K562 (cell line): Measurements from ENCODE around the gene ZRANB3.

Experiments used
- GATA2 ChIP-seq: sonication (generic); formaldehyde crosslinking; IDR thresholded peaks from 2 replicates; pipeline ENCODE4 v1.4.0; 2020; ENCODE audit warnings: mild to moderate bottlenecking, missing genetic modification reagents
- JUNB ChIP-seq: fragments of 450-650 bp; formaldehyde crosslinking; conservative IDR thresholded peaks from 2 replicates; pipeline ENCODE4 v1.4.0; 2020; ENCODE audit warnings: mild to moderate bottlenecking
- MYC ChIP-seq, 2 experiments: fragments of 250-450 bp in 1 of 2; sonication (Bioruptor Pico) in 1 of 2; IDR thresholded peaks; 2 replicates each; pipeline versions ENCODE4 v1.5.1 to v1.6.1; 2012 to 2021; ENCODE audit warnings: low read depth in 2 of 2, borderline replicate concordance in 1 of 2, improper control_type of control experiment in 1 of 2, low read length in 1 of 2, mild to moderate bottlenecking in 1 of 2, moderate library complexity in 1 of 2
- NCOA6 ChIP-seq: fragments of 450-650 bp; IDR thresholded peaks from 2 replicates; pipeline ENCODE4 v1.6.1; 2017; ENCODE audit warnings: mild to moderate bottlenecking
- NFIC ChIP-seq: fragments of 450-650 bp; IDR thresholded peaks from 2 replicates; pipeline ENCODE4 v1.6.1; 2017; ENCODE audit warnings: mild to moderate bottlenecking, inconsistent platforms
- NFXL1 ChIP-seq: fragments of 450-650 bp; formaldehyde crosslinking; IDR thresholded peaks from 2 replicates; pipeline ENCODE4 v1.4.0; 2021; ENCODE audit warnings: mild to moderate bottlenecking
- POLR2A ChIP-seq: fragments of 450-650 bp; conservative IDR thresholded peaks from 2 replicates; pipeline ENCODE4 v1.6.1; 2016
- RBM15 ChIP-seq: fragments of 200-400 bp; formaldehyde crosslinking; IDR thresholded peaks from 2 replicates; pipeline ENCODE4 v1.6.1; 2018; ENCODE audit warnings: mild to moderate bottlenecking, low read length, moderate library complexity; ENCODE audit not compliant: insufficient read depth
- ZNF143 ChIP-seq: sonication (generic); formaldehyde crosslinking; IDR thresholded peaks from 2 replicates; pipeline ENCODE4 v1.9.0; 2022; ENCODE audit warnings: mild to moderate bottlenecking, missing genetic modification reagents
- TF ChIP-seq, protein P1 (sequence below): sonication (generic); formaldehyde crosslinking; IDR thresholded peaks from 2 replicates; pipeline ENCODE4 v1.8.0; 2023; ENCODE audit warnings: missing genetic modification reagents, mild to moderate bottlenecking, borderline replicate concordance
- TF ChIP-seq, protein P2 (sequence below), 2 experiments: fragments of 450-650 bp in 1 of 2; IDR thresholded peaks; 2 replicates each; pipeline ENCODE4 v1.6.1; 2011 to 2017; ENCODE audit warnings: low read depth in 2 of 2, antibody characterized with exemption in 1 of 2, borderline replicate concordance in 1 of 2, low read length in 1 of 2, mild to moderate bottlenecking in 1 of 2, mixed read lengths in 1 of 2; ENCODE audit not compliant: control insufficient read depth in 1 of 2
- TF ChIP-seq, protein P3 (sequence below), 3 experiments: IDR thresholded peaks in 2 of 3; conservative IDR thresholded peaks in 1 of 3; 2 replicates each; pipeline ENCODE4 v1.5.1; 2011 to 2012; ENCODE audit warnings: low read length in 3 of 3, mild to moderate bottlenecking in 3 of 3, control low read depth in 2 of 3, improper control_type of control experiment in 1 of 3, inconsistent platforms in 1 of 3, low read depth in 1 of 3, mixed read lengths in 1 of 3, moderate library complexity in 1 of 3; ENCODE audit not compliant: insufficient read depth in 2 of 3
- TF ChIP-seq, protein P4 (sequence below): sonication (generic); formaldehyde crosslinking; IDR thresholded peaks from 2 replicates; pipeline ENCODE4 v1.8.1; 2023; ENCODE audit warnings: mild to moderate bottlenecking, missing genetic modification reagents

DNA sequence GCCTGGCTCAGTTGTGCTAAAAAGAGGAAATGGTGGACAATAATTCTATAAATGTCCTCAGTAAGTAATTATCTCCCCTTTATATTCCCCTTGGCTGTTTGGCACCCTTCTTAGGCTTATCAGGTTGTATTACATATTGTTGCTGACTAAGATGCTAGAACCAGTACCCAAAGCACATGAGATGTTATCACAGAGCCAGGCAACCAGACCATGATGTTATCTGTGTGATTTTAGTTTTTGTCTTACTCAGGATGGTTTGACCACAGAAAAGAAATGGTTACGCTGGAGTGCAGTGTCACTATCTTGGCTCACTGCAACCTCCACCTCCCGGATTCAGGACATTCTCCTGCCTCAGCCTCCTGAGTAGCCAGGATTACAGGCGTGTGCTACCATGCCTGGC lies 15.4 kb upstream of the ZRANB3 start:
- TF ChIP-seq NCOA6 (no peak), RBM15 (no peak), ZNF143 (CRISPR knock-in tag) (no peak), GATA2 (CRISPR knock-in tag) (no peak), POLR2A (no peak), NFIC (no peak), JUNB (CRISPR knock-in tag) (no peak), NFXL1 (CRISPR knock-in tag) (no peak), MYC (IDR thresholded peaks at IDR 0.05; ENCODE audit: low read depth, low read length) (no peak), MYC (CRISPR knock-in tag; IDR thresholded peaks at IDR 0.05; ENCODE audit: borderline replicate concordance, low read depth) (no peak)
- TF ChIP-seq, protein P1, sequence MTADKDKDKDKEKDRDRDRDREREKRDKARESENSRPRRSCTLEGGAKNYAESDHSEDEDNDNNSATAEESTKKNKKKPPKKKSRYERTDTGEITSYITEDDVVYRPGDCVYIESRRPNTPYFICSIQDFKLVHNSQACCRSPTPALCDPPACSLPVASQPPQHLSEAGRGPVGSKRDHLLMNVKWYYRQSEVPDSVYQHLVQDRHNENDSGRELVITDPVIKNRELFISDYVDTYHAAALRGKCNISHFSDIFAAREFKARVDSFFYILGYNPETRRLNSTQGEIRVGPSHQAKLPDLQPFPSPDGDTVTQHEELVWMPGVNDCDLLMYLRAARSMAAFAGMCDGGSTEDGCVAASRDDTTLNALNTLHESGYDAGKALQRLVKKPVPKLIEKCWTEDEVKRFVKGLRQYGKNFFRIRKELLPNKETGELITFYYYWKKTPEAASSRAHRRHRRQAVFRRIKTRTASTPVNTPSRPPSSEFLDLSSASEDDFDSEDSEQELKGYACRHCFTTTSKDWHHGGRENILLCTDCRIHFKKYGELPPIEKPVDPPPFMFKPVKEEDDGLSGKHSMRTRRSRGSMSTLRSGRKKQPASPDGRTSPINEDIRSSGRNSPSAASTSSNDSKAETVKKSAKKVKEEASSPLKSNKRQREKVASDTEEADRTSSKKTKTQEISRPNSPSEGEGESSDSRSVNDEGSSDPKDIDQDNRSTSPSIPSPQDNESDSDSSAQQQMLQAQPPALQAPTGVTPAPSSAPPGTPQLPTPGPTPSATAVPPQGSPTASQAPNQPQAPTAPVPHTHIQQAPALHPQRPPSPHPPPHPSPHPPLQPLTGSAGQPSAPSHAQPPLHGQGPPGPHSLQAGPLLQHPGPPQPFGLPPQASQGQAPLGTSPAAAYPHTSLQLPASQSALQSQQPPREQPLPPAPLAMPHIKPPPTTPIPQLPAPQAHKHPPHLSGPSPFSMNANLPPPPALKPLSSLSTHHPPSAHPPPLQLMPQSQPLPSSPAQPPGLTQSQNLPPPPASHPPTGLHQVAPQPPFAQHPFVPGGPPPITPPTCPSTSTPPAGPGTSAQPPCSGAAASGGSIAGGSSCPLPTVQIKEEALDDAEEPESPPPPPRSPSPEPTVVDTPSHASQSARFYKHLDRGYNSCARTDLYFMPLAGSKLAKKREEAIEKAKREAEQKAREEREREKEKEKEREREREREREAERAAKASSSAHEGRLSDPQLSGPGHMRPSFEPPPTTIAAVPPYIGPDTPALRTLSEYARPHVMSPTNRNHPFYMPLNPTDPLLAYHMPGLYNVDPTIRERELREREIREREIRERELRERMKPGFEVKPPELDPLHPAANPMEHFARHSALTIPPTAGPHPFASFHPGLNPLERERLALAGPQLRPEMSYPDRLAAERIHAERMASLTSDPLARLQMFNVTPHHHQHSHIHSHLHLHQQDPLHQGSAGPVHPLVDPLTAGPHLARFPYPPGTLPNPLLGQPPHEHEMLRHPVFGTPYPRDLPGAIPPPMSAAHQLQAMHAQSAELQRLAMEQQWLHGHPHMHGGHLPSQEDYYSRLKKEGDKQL (CRISPR knock-in tag): no peak
- TF ChIP-seq, protein P2, sequence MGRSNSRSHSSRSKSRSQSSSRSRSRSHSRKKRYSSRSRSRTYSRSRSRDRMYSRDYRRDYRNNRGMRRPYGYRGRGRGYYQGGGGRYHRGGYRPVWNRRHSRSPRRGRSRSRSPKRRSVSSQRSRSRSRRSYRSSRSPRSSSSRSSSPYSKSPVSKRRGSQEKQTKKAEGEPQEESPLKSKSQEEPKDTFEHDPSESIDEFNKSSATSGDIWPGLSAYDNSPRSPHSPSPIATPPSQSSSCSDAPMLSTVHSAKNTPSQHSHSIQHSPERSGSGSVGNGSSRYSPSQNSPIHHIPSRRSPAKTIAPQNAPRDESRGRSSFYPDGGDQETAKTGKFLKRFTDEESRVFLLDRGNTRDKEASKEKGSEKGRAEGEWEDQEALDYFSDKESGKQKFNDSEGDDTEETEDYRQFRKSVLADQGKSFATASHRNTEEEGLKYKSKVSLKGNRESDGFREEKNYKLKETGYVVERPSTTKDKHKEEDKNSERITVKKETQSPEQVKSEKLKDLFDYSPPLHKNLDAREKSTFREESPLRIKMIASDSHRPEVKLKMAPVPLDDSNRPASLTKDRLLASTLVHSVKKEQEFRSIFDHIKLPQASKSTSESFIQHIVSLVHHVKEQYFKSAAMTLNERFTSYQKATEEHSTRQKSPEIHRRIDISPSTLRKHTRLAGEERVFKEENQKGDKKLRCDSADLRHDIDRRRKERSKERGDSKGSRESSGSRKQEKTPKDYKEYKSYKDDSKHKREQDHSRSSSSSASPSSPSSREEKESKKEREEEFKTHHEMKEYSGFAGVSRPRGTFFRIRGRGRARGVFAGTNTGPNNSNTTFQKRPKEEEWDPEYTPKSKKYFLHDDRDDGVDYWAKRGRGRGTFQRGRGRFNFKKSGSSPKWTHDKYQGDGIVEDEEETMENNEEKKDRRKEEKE (IDR thresholded peaks at IDR 0.05; ENCODE audit: borderline replicate concordance in 1 of 2, control insufficient read depth in 1 of 2, low read depth in 2 of 2, low read length in 1 of 2): no peak
- TF ChIP-seq, protein P3, sequence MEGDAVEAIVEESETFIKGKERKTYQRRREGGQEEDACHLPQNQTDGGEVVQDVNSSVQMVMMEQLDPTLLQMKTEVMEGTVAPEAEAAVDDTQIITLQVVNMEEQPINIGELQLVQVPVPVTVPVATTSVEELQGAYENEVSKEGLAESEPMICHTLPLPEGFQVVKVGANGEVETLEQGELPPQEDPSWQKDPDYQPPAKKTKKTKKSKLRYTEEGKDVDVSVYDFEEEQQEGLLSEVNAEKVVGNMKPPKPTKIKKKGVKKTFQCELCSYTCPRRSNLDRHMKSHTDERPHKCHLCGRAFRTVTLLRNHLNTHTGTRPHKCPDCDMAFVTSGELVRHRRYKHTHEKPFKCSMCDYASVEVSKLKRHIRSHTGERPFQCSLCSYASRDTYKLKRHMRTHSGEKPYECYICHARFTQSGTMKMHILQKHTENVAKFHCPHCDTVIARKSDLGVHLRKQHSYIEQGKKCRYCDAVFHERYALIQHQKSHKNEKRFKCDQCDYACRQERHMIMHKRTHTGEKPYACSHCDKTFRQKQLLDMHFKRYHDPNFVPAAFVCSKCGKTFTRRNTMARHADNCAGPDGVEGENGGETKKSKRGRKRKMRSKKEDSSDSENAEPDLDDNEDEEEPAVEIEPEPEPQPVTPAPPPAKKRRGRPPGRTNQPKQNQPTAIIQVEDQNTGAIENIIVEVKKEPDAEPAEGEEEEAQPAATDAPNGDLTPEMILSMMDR (IDR thresholded peaks at IDR 0.05 in 2 of 3, conservative IDR thresholded peaks at IDR 0.05 in 1 of 3; ENCODE audit: insufficient read depth in 2 of 3, low read depth in 1 of 3, low read length in 3 of 3): no peak
- TF ChIP-seq, protein P4, sequence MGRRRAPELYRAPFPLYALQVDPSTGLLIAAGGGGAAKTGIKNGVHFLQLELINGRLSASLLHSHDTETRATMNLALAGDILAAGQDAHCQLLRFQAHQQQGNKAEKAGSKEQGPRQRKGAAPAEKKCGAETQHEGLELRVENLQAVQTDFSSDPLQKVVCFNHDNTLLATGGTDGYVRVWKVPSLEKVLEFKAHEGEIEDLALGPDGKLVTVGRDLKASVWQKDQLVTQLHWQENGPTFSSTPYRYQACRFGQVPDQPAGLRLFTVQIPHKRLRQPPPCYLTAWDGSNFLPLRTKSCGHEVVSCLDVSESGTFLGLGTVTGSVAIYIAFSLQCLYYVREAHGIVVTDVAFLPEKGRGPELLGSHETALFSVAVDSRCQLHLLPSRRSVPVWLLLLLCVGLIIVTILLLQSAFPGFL (CRISPR knock-in tag): no peak
